ENCODE measurements around the gene CLEC16A. TPM values are rescaled to one million over a fixed set of nuclear protein-coding genes. Genes with fewer than 3 reads are reported as not detected.

Gene CLEC16A
- total and polyA plus RNA-seq, 2 experiments from 2014 or later: 9.9 to 24.1 TPM

GRCh38 chr16:11207646-11208045, 263.3 kb downstream of the CLEC16A start:
- Mint-ChIP-seq H3K4me1 (peaks cover 15% of the 10 kb centered on the region), H3K9me3 (peaks cover 12% of the 10 kb centered on the region), H3K36me3 (ENCODE audit: low read depth) (no peaks in the 10 kb centered on the region), H3K4me3 (no peak overlapping the region), H3K27me3 (ENCODE audit: insufficient read depth, low read depth, poor library complexity) (peaks cover 9% of the 10 kb centered on the region), H3K27ac (no peak overlapping the region)
- H3K4me2 ChIP-seq: no peak overlapping the region
- TF ChIP-seq CTCF (conservative IDR thresholded peaks at IDR 0.05; ENCODE audit: low read depth in 2 of 2) (no peak), CREB1 (CRISPR knock-in tag; IDR thresholded peaks at IDR 0.05; ENCODE audit: low read depth) (no peak), ETS1 (IDR thresholded peaks at IDR 0.05) (no peak), POLR2AphosphoS5 (IDR thresholded peaks at IDR 0.05; ENCODE audit: low read depth) (no peak), JUNB (IDR thresholded peaks at IDR 0.05; ENCODE audit: unreplicated experiment) (no peak), NANOG (IDR thresholded peaks at IDR 0.05; ENCODE audit: borderline replicate concordance) (no peak), STAT1 (IDR thresholded peaks at IDR 0.05; ENCODE audit: unreplicated experiment) (no peak), REST (IDR thresholded peaks at IDR 0.05; ENCODE audit: unreplicated experiment) (no peak), ZNF462 (CRISPR knock-in tag; IDR thresholded peaks at IDR 0.05) (no peak), EZH2 (IDR thresholded peaks at IDR 0.05; ENCODE audit: low read depth, unreplicated experiment) (no peak), ZNF114 (CRISPR knock-in tag; IDR thresholded peaks at IDR 0.05) (no peak), ZNF331 (CRISPR knock-in tag; IDR thresholded peaks at IDR 0.05; ENCODE audit: low read depth) (no peak)
- no peak for ATAC-seq
- no peaks in the 10 kb centered on the region for H3K27me3 ChIP-seq (ENCODE audit: insufficient read depth)
- H3F3A ChIP-seq (replicated peaks; ENCODE audit: low read depth): no peaks in the 10 kb centered on the region
- peaks cover 5% of the 10 kb centered on the region; the same call in 1 of the 2 replicates for H3K4me1 ChIP-seq (ENCODE audit: insufficient read depth)
- no peaks in the 10 kb centered on the region for H3K36me3 ChIP-seq (ENCODE audit: insufficient read depth)
- no peak overlapping the region for H3K4me3 ChIP-seq
- no peaks in the 10 kb centered on the region for H3K79me2 ChIP-seq (replicated peaks; ENCODE audit: insufficient read depth)
- H4K20me1 ChIP-seq (replicated peaks; ENCODE audit: insufficient read depth): no peaks in the 10 kb centered on the region
- H3K9me2 ChIP-seq (ENCODE audit: insufficient read depth): no peaks in the 10 kb centered on the region
- no peak overlapping the region for H2AFZ ChIP-seq
- no peak for DNase-seq (ENCODE audit: low spot score)
- H3K27ac ChIP-seq (ENCODE audit: low read depth): no peak overlapping the region

Measured in GM23338 (cell line).